HS-27A (cell line): Measurements from ENCODE around the gene OTP.
A peak's percentile ranks its signal among the peaks of the same experiment; 100 is the strongest.

Source experiments
- DNase-seq: peaks from one replicate; pipeline ENCODE4 v3.0.0-alpha.2; 2012; ENCODE audit warnings: low read depth, missing footprints

OTP gene

DNA sequence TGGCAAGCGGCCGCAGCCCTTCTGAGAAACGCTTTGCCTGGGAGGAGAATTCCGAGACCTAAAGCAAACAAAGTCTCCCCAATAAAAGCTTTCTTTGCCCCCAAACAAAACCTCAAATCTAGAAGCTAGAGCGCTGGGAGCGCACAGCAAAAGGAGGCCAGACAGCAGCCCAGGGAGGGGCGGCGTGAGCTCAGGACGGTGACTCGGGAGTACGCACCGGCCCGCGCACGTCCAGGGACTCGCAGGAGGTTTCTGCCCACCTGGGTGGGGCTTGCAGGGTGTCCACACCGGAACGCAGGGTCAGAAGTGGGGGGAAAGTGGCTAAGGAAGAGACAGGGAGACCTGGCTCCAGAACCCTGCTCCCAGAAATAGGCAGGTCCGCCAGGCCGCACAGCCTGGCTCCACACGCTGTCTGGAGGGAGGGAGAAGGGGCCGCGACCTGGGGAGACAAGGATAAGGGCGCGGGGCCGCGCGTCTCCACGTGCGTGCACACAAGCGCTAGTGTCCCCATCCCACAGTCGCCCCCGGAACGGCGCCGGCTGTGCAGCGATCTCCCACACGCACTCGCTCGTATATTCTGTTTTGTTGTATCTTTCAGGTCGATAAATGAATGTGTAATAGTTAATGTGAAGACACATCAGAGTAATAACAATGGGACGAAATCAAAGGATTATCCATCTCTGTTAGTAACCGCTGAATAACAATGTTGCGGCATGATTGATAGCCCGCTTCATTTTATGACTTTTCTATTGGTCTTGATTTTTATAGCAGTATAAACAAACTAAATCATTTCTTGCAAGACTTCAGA lies 2.3 kb upstream of the OTP start:
- DNase-seq: no peak

DNA sequence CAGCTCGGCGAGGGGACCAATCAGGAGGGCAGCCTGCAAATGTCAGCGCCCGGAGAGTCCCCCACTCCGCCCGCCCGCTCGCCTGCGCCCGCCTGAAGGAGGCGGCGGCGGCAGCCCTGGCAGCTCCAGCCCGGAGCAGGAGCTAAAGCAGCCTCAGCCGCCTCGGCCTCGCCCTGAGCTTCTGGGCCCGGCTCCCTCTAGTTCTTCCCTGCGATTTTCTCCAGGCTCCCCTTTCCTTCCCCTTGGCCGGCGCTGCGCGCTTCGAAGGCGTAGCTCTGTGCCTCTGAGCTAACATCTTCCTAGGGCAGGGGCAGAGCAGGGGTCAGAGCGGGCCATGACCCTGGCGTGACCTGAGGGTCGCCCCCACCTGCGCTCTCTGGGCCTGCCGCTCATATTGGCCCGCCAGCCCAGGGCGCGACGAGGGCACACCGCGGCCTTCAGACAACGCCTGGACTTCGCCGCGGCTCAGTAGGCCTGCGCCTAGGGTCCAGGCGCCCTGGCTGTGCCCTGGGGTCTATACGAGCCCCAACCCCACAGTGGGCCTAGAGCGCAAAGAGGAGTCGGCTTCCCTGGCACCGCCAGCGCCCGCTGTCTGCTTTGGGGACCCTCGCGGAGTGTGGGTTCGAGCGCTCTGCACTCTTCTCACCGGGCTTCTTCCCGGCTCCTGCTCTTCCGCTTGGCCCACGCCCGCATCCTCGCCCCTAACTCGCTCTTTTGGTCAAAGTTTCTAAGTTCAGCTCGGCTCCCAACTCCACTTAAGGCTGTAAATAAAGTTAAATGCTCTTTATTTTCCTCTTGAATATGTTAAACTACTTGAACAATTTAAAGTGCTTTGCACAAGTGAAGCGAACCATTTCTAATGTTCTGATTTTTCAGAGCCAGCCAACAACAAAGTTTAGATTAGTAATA lies 504 bp upstream of the OTP start:
- no peak for DNase-seq

DNA sequence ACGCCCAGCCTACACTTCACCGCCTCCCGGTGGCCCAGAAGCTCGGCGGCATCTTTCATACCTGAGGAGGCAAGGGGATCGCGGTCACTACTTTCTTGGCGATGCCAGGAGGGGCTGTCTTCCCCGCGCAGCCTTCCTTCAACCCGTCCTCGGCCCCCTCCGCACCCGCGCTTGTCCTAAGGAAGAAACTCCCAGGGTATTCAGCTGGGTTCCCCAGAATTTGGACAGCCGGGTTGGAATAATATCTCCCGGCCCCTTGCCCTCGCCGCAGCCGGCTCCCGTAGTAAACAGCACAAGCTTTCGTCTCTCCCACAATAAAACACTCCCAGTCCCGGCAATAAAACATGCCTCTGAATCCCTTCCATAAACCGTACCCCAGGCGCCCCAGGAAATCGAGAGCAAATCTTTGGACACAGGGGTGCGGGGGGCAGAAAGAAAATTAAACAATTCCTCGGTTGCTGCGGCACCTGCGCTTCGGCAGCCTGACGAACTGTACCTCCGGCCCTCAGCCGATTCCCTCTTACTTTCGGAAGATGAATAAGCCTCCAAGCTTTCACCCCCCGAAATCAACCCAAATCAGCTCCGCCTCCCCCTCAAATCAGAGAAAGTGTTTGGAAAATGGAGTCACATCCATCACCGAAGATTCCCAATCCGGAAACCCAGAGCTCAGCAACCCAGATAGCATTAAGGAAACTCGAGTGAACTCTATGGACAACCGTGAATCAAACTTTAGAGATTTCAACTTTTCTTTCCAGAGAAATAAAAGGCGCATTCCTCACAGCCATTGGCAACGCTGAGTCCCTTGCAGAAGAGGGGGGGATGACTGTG lies 1.1 kb downstream of the OTP start:
- no peak for DNase-seq

DNA sequence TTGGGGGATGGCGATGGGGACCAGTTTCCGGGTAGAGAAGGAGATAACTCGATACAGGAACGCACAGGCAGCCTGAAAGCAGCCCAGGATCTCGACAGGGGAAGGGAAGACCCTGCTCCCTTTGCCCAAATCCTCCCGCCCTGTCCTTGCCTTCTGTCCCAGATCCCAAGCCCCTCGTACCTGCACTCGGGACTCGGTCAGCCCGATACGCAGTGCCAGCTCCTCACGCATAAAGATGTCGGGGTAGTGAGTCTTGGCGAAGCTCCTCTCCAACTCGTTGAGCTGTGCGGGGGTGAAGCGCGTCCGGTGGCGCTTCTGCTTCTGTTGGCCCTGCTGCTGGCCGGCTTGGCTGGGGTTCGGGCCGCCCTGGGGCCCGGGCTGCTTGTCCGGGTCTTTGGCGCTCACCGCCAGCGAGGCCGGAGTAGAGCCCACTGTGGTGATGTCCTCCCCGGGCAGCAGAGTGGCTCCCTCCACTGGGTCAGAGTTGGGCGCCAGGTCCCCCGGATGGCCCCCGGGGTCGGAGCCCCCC lies 1.8 kb downstream of the OTP start:
- no peak for DNase-seq

DNA sequence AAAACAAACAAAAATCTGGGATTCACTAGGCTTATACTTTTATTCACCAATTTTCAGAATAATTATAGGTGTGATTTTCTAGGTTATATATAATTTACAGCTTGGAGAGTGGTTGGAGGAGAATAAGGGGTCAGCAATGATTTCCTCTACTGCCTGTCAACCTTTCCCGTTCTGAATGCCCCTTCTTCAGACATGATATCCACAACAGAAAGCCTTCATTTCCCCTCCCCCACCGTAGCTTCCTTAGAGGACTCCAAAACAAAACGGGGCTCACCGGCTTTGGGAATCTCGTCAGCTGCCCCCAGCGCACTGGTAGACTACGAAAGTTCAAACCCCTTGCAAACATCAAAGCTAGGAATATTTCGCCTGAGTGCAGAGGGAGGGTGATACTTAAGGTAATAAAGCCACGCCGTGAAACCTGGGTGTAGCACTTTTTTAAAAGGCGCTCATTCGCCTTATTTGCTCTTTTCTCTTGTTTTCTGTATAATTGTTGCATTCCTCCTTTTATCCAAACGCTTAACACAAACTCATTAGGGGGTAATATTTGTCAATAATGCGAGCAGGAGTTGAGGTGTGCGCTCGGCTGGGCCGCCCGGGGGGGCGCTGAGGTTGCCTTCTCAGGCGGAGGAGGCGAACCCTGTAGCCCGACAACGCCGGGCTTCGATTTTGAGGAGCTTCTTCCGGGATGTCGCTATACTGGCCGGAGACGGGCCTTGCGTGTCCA lies 2.4 kb downstream of the OTP start:
- no peak for DNase-seq

DNA sequence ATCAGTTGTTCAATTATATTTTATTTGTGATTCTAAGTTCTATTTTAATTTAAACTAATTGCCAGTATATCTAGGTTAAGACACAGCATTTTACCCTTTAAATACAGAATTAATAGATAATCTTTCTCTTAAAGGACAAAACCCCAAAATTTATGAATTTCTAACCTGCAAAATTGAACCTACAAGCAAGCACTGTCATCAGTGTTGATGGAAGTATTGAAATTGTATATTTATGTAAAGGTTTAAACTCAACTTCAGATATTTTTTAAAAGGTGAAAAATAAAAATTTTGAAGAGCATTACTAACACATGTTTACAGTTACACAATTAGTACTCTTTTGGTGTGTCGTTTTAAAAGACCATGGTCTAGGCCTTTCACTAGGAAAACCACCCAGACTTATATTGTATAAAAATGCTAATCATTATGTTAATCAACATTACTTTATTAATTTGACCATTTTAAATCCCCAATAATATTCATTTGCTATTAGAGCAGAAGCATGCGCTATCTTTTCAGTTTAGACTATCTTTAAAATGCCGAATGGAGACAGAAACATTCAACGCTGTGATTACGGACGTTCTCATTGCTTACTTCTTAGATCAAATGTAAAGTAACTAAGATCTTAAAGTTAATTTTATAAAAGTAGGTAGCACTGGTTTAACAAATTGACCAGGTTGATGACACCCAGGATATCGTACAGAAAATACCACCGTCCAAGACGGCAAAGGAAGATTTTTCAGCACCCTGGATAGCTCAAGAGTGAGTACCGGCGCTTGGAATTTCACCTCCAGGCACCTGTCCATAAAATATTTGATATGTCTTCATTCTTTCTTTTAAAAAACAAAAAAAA lies 3.2 kb downstream of the OTP start:
- no peak for DNase-seq

DNA sequence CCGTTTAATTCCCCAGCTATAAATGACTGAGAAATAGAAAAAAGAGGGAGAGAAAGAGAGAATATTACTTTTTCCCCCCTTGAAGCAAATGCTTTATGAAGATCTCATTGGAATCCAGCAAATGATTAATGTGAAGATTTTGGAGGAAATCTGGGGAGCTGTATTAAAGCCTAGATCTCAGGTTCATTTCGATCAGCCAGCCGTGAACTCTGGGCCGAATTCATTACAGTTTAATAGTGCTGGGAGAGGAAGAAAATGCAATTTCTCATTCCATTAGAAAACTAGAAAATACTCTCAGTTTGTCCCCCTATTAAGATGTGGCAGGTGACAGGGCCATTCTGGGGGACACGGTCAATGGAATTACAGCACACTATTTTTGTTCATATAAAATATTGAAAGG lies 4.8 kb downstream of the OTP start:
- no peak for DNase-seq

DNA sequence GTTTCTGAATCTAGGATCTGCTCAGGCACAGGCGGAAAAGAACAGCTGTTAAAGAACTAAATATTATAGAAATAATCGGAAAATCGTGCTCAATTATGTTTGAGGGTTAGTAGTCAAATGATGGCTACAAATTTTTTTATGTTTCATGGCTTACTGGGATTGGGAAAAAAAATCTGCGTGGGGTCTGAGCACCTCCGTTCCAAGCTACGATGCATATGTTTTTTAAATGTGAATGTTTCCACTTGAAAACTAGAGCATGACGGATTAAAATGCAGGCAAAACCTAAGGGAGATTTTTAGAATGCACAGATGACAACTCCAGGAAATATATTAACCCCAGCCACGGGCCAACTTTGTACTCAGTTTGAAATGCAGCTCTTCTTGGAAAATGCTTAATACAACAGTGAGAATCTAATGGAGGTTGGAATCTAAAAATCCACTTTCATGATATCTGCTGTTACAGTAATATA lies 5.3 kb downstream of the OTP start:
- DNase-seq: no peak

DNA sequence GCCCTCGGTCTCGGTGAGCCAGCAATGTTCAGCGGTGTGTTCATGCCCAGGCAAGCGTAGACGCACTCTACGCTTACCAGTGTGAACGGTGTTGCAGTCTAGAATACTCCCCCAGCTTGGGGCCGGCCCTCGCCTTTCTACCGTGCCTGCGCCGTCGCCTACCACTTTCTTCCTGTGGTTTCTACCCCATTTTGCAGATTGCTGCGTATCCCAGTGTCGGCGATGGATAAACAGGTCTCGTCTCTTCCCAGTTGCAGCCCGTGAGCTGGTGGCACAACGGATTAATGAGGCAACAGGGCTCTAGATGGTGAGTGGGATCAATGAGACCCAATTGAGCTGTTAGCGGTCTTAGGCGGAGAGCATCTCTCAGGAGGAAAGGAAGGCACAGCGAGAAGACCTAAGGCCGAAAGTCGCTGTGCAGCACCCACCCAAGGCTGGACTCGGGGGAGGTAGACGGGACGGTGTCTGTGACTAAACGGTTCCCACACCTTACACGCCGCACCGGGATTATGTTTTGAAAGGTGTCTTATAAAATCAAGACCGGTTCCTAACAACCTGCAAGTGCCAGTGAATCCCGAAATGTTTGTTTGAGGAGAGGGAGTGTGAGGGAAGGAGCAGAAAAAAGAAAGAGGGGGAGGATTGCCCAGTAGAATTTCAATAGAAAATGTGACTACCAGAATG lies 5.8 kb downstream of the OTP start:
- DNase-seq: no peak

DNA sequence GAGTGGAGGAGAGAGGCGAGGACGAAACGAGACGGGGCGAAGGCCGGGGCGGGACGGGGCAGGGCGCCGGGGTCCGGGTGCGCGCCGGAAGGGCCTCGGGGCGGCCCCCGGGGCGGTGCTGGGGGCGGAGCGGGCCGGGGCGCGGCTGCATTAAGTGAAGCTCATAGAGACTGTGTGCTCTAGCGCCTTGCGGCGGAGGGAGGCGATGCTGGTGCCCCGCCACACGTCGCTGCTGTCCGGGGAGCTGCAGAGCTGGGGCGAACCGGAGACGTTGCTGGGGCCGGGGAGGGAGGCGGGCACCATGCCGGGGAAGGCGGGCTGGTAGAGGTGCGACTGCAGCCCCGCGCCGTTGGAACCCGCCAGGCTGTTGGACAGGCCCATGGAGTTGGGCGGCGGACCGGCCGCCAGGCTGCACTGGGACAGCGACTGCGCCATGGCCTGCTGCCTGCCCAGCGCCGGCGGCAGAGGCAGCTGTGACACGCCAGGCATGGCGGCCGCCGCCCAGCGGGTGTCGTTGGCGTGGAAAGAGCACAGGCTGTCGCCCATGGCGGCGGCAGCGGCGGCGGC lies 8.3 kb downstream of the OTP start:
- DNase-seq: peak; percentile 9

DNA sequence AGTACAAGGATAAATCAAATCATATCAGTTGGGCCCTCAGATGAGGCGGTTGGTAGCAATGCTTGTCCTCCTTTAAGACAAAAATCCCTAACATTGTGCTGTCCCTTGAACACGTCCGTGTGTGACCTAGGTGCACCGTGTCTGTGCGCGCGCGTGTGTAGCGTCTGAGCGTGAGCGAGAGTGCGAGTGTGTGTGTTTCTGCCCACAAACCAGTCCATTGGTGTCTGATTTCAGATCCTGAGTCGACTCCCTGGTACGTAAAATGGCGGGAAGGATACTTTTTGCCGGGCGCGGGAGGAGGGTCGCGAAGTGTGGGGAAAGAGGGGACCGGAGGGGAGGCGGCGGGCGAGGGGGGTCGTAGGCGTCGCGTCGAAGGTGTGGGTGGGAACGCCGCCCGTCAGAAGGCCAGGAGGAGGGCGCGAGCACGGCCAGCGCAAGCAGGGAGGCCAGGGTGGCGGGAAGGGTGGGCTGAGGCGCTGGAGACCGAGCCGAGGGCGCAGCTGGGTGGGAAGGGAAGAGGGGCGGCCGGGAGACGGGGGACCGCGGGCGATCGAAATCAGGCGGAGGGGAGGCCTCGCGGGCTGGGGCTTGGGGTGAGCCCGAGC lies 8.9 kb downstream of the OTP start:
- no peak for DNase-seq

DNA sequence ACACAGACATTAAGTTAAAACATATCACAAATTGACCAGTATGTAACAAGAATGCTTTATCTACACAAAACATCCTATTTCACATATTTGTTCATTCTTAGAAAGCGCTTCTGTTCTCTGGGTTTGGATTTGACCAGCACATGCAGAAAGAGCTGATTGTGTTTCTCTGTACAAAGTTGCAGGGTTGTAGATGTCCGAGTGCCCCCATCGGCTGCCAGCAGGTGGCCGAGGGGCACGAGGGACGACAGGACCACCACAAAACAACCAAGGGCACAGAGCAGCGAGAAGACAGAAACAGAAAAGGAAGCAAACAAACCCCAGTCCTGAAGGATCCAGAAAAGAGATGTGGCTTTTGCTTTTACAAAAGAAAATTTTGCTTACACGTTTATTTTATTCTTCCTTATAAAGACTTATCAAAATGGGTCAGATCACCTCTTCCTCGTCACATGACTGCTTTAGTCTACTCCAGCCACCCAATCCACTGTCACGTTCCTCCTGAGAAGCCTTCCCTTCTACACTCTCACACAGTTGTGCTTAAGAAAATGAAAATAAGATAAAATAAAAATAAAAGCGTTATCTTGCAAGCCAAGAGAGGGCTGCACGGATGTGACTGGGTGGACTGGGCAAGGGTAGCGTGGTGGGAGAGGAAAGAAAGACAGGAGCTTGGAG lies 9.5 kb downstream of the OTP start:
- no peak for DNase-seq

DNA sequence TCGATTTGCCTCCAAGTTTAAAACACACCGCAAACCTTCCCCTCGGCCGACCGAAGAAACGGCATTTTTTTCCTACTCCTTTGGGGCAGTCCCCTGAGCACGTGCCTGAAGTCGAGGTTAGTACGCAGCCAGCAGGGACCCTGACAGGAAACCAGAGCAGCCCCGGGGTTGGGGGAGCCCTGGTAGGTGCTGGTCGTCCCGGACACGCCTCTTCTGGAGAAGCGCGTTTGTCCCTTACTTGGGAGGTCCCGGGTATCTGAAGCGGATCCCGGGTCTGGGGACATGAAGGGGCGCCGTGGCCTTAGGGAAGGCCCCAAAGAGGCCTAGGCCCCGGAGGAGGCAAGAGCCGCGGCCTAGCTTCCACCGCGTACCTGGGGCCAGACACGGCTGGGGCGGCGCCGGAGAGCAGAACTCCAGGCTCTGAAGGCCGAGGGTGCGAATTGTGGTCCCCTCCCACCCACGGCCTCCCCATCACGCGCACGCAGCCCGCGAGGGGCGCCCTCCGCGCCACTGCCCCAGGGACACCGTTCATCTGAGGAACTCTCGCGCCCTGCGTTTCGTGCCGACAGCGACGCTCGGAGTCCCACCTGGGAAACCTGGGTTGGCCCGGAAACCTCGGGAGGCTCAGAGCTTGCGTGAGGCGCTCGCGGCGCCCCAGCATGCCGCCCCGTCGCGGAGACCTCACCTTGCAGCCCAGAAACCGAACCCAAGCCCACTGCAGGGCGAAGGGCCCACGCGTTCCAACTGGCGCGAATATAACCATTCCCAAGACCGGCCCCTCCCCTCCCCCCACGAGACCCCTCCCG lies 10.4 kb downstream of the OTP start:
- no peak for DNase-seq

DNA sequence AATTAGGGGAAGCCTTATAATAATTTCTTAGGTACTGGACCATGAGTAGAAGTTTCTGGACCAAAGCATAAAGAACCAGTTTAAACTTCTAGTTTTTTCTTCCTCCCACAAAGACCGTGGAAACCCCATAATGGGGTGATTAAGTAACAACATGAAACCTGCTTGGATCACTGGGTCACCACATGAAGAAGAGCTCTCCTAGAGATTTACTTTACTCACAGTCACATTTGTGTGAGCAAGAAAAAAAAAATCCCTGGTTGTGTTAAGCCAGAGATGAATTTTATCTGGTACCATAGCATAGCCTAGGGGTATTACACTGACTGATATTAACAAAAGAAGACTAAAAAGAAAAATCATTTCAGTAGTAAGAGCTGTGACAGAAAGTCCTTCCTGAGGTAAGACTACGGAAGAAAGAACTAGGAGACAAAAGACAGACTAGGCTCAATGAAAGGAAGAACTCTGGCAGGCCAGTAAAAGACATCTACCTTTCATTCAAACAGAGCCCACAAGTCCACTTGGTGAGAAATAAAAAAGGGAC lies 15.2 kb downstream of the OTP start:
- DNase-seq: no peak

DNA sequence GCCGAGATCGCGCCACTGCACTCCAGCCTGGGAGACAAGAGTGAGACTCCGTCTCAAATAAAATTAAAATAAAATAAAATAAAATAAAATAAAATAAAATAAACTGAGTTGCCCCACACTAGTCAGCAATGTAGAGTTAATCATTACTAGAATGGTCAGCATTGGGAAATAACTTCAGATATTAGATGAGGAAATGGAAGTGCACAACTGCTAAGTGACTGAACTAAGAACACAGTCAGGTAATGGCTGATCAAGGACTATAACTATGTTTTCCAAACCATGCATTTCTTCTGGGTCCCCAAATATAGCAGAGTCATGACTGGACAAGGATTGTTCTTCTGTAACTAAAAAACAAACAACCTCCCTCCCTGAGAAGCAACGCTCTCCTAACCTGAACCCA lies 17.1 kb downstream of the OTP start:
- no peak for DNase-seq

DNA sequence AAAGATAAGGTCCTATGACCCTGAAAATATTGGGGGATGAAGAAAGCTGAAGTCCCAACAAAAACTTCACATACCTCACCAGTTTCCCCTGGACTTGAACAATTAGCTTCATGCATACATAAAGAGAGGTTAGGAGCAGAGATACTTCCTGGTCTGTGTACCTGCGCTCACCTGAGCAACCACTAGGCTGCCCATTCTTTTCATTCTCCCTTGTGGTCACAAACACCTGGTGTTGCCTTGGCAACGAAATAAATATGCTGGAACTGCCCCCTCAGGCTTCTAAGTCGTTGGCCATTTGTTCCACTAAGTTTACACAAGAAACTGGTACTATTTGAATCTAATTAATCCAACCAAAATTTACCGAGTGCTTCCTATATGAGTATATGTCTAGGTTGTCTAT lies 18.1 kb downstream of the OTP start:
- no peak for DNase-seq

DNA sequence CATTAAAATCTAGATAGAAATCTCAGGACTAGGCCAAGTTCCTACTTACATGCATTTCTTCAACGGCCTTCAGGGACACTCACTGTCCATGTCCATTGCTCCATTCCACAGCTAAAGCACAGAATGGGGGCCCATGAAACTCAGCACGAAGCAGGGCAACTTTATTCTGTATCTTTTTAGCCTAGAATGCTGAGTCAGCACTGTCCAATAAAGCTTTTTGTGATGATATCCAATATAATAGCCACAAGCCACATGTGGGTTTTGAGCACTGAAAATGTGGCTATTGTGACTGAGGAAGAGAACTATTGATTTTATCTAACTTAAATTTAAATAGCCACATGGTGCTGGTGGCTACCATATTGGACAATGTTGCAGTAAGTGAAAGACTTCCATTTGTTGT lies 21.6 kb downstream of the OTP start:
- DNase-seq: no peak
